Stimulated activated CD8-positive, alpha-beta memory T cell treated with anti-CD3 and anti-CD28 coated beads, Interleukin-15, amount 100 ng/mL, for 4 hours (primary cell): ENCODE measurements around the gene SOCS6.
"Not testable (repeated sequence)": the region's sequence is repeated elsewhere in the genome, so short reads cannot be mapped to it uniquely, and the experiment has no call there.

Experiments
- DNase-seq, 2 donors: peaks; one replicate each; pipeline ENCODE4 v3.0.0-alpha.2; 2020; ENCODE audit warnings: low read depth in 2 of 2

Gene SOCS6

GRCh38 chr18:70355620-70356385 is 67.0 kb downstream of the SOCS6 start:
- DNase-seq: no peak

GRCh38 chr18:70358105-70358406 is 69.2 kb downstream of the SOCS6 start:
- not testable (repeated sequence) for DNase-seq

- DNase-seq: no peak
Measured at GRCh38 chr18:70359071-70359470, 70.2 kb downstream of the SOCS6 start.

GRCh38 chr18:70362258-70362657 is 73.4 kb downstream of the SOCS6 start:
- no peak for DNase-seq

- no peak for DNase-seq
Measured at GRCh38 chr18:70363861-70364260, 75.0 kb downstream of the SOCS6 start.

- DNase-seq: no peak
Measured at GRCh38 chr18:70365361-70365760, 76.5 kb downstream of the SOCS6 start.

- no peak for DNase-seq
Measured at GRCh38 chr18:70366174-70366573, 77.3 kb downstream of the SOCS6 start.

GRCh38 chr18:70366670-70367069 is 77.8 kb downstream of the SOCS6 start:
- DNase-seq: no peak

- not testable (repeated sequence) for DNase-seq
Measured at GRCh38 chr18:70367344-70367743, 78.5 kb downstream of the SOCS6 start.

- no peak for DNase-seq
Measured at GRCh38 chr18:70368903-70369302, 80.1 kb downstream of the SOCS6 start.

GRCh38 chr18:70370762-70371733 is 82.2 kb downstream of the SOCS6 start:
- no peak for DNase-seq

GRCh38 chr18:70371908-70372307 is 83.1 kb downstream of the SOCS6 start:
- DNase-seq: no peak

- DNase-seq: no peak
Measured at GRCh38 chr18:70372450-70373041, 83.7 kb downstream of the SOCS6 start.

- DNase-seq: no peak
Measured at GRCh38 chr18:70373042-70373519, 84.2 kb downstream of the SOCS6 start.

GRCh38 chr18:70374154-70374553 is 85.3 kb downstream of the SOCS6 start:
- no peak for DNase-seq

GRCh38 chr18:70376137-70376913 is 87.5 kb downstream of the SOCS6 start:
- no peak for DNase-seq

GRCh38 chr18:70376914-70377258 is 88.0 kb downstream of the SOCS6 start:
- no peak for DNase-seq

- DNase-seq: no peak
Measured at GRCh38 chr18:70377317-70377799, 88.5 kb downstream of the SOCS6 start.

GRCh38 chr18:70377857-70378701 is 89.2 kb downstream of the SOCS6 start:
- DNase-seq: no peak
